Activated naive CD4-positive, alpha-beta T cell treated with Interleukin-2 at 50 U/mL for 16 hours (primary cell): ENCODE results near the gene ZNF816.
"Not testable (repeated sequence)": the region's sequence is repeated elsewhere in the genome, so short reads cannot be mapped to it uniquely, and the experiment has no call there.

Experiments
- DNase-seq: peaks from one replicate; pipeline ENCODE4 v3.0.0-alpha.2; 2020

The ZNF816 gene

DNA sequence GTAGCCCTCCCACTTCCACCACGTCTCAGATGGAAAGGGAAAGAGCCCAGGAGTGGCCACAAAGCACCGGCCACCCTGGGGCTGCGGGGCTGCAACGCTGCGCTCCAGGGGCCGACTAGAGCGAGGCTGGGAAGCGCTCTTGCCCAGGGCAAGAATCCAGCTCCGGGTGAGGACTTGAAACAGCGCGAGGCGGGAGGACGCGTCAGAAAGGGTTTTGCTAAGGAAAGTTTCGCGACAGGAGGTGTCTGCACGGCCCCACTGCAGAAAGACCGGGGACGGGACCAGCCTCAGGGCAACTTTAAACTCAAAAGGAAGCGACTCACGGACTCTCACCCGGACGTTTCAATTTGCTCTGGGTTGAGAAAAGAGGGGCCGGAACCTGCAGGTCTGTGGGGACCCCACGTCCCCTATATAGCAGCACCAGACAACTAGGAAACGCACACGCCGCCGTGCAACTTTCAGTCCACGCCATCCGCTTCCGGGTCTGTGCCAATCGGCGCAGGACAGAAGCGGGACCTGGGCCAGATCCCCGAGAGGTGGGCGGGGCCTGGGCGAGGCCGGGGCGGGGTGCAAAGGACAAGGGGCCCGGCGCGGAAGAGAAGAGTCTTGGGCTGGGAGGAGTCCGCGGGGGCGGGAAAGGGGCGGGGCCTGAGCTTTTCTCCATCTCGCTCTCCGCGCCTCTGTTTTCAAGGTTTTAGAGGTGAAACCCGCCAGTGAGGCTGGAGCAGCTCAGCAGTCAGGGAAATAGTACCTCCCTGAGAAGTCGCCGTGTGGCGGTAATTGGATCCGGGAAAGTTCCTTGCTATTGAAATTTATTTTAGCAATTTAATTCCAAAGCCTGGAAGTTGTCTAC, at the start of gene ZNF816:
Gene ZNF816, minus strand, starts transcription at position 488 of the 853 bp plus-strand sequence. CDS start 6,792 bp downstream, outside the sequence.
- peak; percentile 100 for DNase-seq

DNA sequence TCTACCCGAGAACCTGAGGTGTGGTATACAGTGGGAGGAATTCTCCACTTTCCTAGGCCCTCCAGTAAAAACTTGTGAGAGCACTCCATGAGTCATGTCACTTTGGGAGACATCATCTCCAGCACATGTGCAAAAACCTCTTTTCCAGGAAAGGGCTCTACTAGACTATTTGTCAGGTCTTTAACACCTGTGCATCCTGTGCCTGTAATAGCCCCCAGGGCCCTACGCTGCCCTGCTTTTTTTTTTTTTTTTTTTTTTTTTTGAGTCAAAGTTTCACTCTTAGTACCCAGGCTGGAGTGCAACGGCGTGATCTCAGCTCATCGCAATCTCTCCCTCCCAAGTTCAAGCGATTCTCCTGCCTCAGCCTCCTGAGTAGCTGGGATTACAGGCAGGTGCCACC, 49.3 kb upstream of the ZNF816 start:
- no peak for DNase-seq

DNA sequence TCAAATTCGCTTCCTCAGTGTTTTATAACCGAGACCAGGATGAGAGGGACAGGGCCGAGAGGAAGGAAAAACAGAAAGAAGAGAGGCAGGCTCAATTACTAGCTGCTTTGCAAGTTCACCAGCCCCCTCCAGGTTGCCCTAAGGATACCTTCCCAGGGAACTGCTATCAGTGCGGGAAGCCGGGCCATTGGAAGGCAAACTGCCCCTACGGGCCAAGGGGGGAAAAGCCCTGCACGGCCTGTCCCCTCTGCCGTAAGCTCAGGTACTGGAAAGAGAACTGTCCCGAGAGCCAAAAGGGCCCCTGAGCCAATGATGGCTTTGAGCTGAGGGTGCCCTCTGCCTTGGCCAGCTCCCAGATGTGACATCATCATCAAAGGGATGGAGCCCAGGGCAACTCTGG, 47.8 kb upstream of the ZNF816 start:
- DNase-seq: no peak

DNA sequence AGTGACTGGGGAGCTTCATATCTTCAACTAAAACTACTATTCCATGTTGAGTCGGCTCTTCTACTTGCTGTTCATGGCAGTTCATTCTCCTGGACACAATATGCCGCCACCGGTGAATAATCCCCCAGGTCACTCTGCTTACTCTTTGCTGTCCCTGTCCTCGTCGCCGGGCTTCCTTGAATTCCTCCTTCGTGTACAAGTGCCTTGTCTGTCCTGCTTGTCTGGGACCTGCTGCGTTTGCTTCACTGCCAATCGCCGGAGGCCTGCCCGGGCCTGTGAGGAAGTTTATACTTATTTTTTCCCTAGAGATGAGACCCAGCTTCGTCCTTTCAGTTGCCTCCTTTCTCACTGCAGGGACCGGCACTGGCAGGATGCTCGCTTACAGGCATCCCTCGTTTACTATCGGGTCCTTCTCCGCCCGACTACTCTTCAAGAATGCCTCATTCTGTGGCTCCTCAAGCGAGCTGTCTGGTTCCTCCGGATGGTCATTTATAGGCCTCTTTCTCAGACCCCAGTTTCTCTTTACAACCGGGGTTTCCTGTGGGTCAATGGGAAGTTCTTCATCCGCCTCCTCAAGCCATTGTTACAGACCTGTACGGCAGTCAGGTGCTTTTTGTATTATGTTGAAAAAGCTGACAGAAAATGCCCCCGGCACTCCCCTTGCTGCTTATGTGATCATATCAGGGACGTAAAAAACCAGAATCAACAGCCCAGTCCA, 45.5 kb upstream of the ZNF816 start:
- no peak for DNase-seq

DNA sequence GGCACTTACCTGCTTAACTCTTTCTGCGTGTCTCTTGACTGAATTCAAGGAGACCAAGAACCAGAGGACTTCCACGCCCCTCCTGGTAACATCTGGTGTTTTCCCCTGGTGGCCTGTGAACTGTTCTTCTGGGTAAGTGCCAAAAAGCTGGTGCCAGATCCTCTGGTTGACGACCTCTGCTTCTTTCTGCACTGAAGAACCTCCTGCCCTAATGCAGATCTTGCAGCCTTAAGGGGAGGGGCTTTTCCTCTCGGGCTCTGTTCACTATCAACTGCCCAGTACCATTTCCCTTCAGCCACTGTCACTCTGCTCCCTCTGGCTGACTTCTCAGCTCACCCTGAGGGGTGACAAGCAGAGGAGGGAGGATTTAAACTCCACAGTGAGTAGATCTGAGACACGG, 44.9 kb upstream of the ZNF816 start:
- no peak for DNase-seq

DNA sequence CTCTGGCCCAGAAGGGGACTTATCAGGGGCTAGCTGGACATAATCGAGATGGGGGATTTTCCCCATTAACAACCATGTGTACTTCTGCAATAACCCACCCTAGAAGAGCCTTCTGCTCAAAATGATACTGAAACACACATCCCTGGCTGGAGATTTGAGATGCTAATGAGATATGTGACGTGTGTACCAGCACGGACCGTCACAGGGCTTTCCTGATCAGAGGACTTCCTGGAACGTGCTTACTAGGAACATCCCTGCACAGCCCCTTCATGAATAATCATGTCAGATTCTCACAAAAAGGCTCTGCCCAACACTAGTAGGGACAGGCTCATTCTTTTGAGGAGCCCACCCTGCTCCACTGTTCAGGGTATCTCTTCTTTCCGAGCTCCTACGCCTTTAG, 44.5 kb upstream of the ZNF816 start:
- DNase-seq: no peak

DNA sequence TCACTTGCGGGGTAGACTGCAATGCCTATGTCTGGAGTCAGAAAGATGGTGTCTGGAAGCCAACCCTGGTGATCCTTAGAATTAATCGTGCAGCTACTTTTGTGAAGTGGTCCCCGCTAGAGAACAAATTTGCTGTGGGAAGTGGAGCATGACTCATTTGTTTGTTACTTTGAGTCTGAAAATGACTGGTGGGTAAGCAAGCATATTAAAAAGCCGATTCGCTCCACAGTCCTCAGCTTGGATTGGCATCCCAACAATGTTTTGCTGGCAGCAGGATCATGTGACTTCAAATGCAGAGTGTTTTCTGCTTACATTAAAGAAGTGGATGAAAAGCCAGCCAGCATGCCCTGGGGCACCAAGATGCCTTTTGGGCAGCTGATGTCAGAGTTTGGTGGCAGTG, 41.6 kb upstream of the ZNF816 start:
- no peak for DNase-seq

DNA sequence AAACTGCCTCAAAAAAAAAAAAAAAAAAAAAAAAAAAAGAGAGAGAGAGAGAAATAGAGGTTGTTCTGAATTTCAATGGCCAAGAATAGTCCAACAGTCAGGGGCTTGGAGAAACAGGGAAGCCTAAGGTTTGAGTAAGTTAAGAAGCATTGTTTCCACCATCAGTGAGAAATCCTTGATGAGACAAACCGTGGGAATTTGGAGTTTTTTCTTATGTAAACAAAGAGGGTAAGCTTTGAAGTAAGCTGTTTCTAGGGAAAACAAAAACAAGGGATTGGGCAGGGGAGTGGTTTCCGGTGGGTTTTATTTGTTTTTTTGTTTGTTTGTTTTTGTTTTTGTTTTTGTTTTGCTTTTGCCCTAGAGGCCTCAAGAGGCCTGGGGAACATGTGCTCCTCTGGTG, 39.8 kb upstream of the ZNF816 start:
- no peak for DNase-seq

DNA sequence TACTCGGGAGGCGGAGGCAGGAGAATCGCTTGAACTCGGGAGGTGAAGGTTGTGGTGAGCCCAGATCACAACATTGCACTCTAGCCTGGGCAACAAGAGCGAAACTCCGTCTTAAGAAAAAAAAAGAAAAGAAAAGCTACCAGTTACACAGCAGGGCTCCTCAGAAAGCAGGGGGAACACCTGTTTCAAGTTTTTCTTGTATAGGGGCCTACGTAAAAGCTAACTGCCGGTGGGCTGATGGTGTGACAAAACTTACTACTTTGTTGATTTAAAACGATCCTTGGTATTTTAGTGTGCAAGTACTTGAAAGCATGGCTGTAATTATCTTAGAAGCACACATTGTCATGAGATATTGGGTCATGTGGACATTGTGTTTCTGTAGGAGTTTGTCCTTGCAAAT, 35.3 kb upstream of the ZNF816 start:
- DNase-seq: no peak

DNA sequence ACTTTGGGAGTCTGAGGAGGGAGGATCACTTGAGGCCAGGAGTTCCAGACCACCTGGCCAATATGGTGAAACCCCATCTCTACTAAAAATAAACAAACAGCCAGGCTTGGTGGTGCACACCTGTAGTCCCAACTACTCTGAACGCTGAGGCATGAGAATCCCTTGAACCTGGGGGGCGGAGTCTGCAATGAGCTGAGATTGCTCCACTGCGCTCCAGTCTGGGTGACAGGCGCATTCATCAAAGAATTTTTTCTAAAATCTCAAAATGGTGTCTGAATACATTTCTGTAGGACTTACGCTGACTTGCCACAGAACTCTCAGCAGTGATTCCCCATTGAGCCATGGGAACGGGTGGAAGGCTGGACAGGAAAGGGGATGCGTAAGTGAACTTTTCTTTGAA, 33.0 kb upstream of the ZNF816 start:
- DNase-seq: no peak

DNA sequence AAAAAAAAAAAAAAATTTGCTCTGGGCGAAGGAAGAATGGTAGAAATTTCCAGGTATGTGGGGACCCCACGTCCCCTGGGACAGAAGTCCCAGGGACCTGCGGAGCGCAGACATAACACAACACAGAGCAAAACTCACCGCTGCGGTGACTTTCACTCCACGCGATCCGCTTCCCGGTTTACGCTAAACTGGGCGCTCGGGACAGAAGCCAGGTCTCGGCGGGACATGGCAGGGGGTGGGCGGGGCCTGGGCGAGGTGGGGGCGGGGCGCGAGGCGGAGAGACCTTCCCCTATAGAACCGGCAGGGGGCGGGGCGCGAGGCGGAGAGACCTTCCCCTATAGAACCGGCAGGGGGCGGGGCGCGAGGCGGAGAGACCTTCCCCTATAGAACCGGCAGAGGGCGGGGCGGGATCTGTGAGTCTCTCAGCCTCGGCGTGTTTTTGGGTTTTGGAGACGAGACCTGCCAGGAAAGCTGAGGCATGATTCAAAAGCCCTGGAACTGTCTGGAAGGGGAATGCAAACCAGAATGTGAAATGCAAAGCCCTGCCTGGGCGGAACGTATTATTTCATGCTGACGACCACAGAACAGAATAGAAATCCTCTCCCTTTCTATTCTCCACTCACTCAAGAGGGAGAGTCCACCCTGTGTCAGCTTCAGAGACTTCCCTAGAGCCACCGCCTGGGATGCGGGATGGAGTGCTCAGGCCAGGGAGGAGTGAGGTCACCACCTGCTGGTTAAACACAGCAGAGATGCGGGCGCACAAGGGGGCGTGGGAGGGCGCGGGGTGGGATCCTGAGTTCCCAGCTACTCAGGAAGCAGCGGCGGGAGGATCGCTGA, 30.9 kb upstream of the ZNF816 start:
- peak; percentile 81 for DNase-seq

DNA sequence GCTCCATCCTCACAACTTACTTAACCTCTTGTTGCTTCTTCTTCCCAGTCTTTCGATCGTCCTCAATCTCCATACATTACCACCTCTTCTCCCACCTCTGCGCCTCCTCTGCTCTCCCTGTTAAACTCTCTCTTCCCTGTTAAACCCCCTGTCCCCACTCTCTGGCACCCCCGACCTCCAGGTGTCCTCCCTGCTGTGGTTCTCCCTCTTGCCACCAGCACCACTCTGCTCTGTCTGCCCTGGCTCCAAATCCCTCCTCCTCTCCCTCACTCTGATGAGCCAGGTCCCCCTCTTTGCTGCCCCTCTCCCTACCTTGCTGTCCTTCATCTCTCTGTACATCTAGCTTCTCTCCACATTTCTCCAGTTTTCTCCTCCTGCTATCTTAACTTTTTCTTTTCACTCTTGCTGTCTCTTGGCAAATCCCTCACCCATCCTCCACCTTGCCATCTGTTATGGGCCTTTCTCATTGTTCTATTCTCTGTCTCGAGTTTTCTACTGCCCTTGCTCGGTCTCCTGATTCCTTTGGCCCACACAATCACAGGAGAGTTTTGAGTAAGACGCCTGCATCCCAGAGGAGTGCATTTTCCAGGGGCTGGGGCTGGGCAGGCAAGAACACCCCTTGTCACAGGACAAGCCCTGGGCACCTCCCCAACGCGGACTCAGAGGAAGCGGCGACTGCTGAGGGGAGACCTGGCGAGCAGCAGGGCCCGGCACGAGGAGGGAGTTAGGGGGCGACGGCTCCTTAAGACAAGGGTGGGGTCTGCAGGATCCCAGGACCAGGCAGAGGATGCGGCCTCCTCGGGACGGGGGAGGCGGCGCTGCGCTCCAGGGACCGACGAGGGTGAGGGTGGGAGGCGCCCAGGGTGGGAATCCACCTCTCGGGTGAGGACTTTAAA, 29.7 kb upstream of the ZNF816 start:
- DNase-seq: peak; percentile 2

DNA sequence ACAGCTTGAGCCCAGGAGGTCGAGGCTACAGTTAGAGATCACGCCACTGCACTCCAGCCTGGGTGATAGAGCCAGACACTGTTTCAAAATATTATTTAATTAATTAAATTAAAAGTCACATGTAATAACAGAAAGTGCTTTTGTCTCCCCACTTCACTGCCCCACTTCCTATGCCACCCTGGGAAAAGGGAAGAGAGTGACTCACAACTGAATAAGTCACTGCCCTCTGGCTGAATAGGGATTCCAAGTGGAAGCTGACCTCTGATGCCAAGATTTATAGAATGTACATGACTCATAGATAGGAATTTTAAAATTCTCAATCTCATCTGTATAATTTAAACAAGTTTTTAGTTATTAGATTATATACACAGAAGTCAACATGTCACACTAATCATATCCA, 28.8 kb upstream of the ZNF816 start:
- DNase-seq: no peak

DNA sequence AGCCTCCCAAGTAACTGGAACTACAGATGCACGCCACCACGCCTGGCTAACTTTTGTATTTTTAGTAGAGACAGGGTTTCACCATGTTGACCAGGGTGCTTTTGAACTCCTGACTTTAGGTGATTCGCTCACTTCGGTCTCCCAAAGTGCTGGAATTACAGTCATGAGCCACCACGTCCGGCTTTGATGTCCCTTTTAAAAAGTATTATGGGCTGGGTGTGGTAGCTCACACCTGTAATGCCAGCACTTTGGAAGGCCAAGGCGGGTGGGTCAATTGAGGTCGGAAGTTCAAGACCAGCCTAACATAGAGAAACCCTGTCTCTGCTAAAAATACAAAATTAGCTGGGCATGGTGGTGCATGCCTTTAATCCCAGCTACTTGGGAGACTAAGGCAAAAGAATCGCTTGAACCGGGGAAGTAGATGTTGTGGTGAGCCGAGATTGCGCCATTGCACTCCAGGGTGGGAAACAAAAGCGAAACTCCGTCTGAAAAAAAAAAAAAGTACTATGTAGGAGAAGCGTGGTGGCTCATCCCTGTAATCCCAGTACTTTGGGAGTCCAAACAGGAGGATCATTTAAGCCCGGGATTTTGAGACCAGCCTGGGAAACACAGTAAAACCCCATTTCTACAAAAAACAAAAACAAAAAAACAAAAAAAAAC, 28.2 kb upstream of the ZNF816 start:
- DNase-seq: no peak

DNA sequence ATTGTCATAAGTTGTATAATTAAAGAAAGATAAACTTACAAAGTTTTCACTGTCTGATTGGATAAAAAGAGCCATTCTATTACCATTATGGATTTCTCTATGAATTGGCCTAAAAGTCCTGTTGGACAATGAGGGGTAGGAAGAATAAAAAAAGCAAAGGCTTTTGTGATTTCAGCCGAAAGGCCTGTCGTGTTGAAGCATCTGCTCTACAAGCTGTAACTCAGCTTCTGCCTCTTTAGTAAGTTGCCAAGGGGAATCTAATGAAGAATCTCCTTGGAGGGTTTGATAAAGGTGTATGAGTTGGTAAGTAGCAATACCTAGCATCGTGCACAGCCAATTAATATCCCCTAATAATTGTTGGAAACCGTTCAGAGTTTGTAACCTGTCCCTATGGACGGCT, 25.8 kb upstream of the ZNF816 start:
- no peak for DNase-seq

DNA sequence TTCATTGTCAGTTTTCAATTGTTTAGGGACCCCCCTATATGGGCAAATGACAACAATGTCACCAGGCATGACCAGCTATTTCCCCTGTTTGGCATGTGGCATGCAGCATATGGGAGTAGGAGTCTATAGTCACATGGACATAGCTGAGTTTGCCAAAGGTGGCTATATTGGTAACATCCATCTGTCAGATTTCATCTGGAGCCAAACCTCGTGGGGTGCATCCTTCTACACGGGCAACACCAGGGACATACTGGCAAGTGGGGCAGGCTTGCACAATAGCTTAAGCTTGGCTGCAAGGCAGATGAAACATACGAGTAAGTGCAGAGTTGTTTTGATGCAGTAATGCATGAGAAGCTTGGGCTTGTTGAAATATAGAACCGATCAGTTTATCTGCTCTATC, 24.5 kb upstream of the ZNF816 start:
- DNase-seq: no peak

DNA sequence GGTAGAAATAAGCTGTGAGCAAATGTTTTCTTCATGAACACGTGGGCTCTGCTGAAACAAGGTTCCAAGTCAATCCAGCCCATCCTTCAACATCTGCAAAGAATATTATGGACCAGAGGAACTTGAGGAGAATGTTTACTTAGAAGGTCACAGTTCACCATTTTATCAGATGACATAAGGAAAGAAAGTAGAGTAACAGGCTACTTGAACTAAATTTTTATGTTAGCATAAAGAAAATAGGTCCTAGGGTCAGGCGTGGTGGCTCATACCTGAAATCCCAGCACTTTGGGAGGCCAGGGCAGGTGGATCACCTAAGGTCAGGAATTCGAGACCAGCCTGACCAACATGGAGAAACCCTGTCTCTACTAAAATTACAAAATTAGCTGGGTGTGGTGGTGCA, 20.5 kb upstream of the ZNF816 start:
- not testable (repeated sequence) for DNase-seq

DNA sequence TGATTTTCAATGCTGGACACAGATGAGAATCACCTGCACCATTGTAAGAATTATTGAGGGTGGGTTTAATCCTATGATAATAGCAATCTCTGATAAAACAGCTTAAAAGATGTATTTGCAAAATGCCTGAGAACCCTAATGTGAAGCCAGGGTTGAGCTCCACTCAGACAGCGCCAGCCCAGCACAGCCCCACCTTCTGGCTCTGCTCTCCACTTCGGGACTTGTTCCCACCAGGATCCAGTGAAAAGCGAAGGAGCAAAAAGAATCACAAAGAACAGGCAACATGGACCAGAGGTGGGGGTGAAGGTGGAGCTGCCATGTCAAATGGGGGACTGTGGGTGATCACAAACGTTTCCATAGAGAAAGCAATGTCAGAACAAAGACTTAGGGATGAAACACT, 18.6 kb upstream of the ZNF816 start:
- no peak for DNase-seq

DNA sequence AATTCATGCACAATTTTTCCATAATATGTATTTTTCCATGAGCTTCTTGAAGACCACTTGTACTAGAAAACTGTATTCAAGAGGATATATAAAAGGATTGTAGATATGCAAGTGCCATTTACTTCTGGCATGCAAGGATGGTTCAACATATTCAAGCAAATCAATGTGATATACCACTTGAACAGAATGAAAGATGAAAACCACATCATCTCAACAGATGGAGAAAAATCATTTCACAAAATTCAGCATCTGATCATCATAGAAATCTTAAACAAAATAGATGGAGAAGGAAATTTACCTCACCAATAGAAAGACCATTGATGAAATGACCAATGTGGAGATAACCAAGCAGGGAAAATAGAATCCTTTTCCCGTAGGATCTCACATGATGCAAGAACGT, 5.1 kb upstream of the ZNF816 start:
- DNase-seq: no peak

DNA sequence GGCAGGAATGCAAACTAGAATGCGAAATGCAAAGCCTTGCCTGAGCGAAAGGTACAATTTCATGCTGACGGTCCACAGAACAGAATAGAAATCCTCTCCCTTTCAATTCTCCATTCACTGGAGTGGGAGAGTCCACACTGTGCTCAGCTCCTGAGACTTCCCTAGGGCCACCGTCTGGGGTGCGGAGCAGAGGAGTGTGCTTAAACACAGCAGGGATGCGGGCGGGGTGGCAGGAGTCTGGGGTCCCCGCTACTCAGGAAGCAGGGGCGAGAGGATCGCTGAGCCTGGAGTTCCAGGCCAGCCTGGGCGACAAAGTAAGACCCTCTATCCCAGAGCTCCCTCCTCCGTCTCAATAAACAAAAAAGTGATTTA, 552 bp upstream of the ZNF816 start:
- DNase-seq: peak; percentile 9

DNA sequence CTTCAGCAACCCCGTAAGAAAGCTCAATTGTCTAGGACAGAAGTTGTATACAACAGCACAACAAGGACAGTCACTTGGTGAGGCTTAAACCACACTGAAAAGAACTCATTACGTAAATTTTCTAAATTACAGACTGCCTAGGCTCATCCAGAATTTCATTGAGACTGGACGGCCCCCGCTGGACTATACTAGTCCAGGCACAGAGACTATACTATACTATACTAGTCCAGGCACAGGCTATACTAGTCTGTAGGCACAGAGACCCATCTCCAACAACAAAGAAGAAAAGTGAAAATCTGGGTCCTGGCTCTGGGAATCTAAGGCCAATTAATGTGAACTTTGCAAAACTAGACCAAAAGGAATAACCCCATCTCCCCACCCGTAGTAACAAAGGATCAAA, 700 bp downstream of the ZNF816 start:
- DNase-seq: no peak
